ENCODE data around the gene MYD88. TPM values are rescaled to one million over a fixed set of nuclear protein-coding genes. Genes with fewer than 3 reads are reported as not detected.

Gene MYD88
- total and polyA plus RNA-seq, 9 of the 15 experiments (the other 6 are each of a cell fraction or from before 2014, with no cell fraction given) = 3.2 to 47.3 (median 27.6) TPM

GRCh38 chr3:38136777-38137614 lies 1.5 kb upstream of the MYD88 start, which contains the start of gene ACAA1 (continued):
- TF ChIP-seq SMAD2 (IDR thresholded peaks at IDR 0.05; ENCODE audit: low read depth, low read length) = no peak
- peak; percentile 73; the same call in 1 of the 2 replicates for TF ChIP-seq POLR2AphosphoS2 (IDR thresholded peaks at IDR 0.05; ENCODE audit: low read length)
- no peak for TF ChIP-seq ZNF217 (CRISPR knock-in tag; IDR thresholded peaks at IDR 0.05)
- TF ChIP-seq CEBPB (tag; IDR thresholded peaks at IDR 0.05) = no peak
- TF ChIP-seq PRPF4 (IDR thresholded peaks at IDR 0.05; ENCODE audit: insufficient read depth, low read depth, low read length, poor library complexity, severe bottlenecking) = no peak
- no peak for TF ChIP-seq STAT5B (CRISPR knock-in tag; IDR thresholded peaks at IDR 0.05)
- peak; percentile 49; the same call in 1 of the 2 replicates for TF ChIP-seq TGIF2 (CRISPR knock-in tag; IDR thresholded peaks at IDR 0.05)
- TF ChIP-seq ZNF3 (CRISPR knock-in tag; IDR thresholded peaks at IDR 0.05) = no peak
- TF ChIP-seq, protein P1, sequence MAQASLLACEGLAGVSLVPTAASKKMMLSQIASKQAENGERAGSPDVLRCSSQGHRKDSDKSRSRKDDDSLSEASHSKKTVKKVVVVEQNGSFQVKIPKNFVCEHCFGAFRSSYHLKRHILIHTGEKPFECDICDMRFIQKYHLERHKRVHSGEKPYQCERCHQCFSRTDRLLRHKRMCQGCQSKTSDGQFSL (CRISPR knock-in tag; IDR thresholded peaks at IDR 0.05) = no peak
- TF ChIP-seq, protein P1 (tag; IDR thresholded peaks at IDR 0.05) = no peak
- no peak for TF ChIP-seq NEUROD1 (IDR thresholded peaks at IDR 0.05; ENCODE audit: borderline replicate concordance, low read depth, low read length, partially characterized antibody)
- TF ChIP-seq TFE3 (CRISPR knock-in tag; IDR thresholded peaks at IDR 0.05) = no peak
- TF ChIP-seq HNRNPLL (IDR thresholded peaks at IDR 0.05; ENCODE audit: low read depth, low read length, poor library complexity, severe bottlenecking) = peak; percentile 50
- TF ChIP-seq TCF15 (CRISPR knock-in tag; IDR thresholded peaks at IDR 0.05) = no peak
- TF ChIP-seq, protein P2, sequence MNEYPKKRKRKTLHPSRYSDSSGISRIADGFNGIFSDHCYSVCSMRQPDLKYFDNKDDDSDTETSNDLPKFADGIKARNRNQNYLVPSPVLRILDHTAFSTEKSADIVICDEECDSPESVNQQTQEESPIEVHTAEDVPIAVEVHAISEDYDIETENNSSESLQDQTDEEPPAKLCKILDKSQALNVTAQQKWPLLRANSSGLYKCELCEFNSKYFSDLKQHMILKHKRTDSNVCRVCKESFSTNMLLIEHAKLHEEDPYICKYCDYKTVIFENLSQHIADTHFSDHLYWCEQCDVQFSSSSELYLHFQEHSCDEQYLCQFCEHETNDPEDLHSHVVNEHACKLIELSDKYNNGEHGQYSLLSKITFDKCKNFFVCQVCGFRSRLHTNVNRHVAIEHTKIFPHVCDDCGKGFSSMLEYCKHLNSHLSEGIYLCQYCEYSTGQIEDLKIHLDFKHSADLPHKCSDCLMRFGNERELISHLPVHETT (CRISPR knock-in tag; conservative IDR thresholded peaks at IDR 0.05 in 1 of 2, IDR thresholded peaks at IDR 0.05 in 1 of 2) = no peak
- no peak for TF ChIP-seq ZNF165 (CRISPR knock-in tag; IDR thresholded peaks at IDR 0.05; ENCODE audit: borderline replicate concordance)
- TF ChIP-seq ZNF444 (CRISPR knock-in tag; IDR thresholded peaks at IDR 0.05) = no peak
- no peak for TF ChIP-seq FOXO4 (CRISPR knock-in tag; IDR thresholded peaks at IDR 0.05)
- peak; percentile 93 for TF ChIP-seq ELF4 (CRISPR knock-in tag; IDR thresholded peaks at IDR 0.05)
- no peak for TF ChIP-seq ZNF311 (CRISPR knock-in tag; IDR thresholded peaks at IDR 0.05)
